Upper lobe of left lung (tissue), 4 donors: ENCODE measurements around the gene SYNGR1.

Source experiments
- CTCF ChIP-seq, 6 experiments: fragments of 450-650 bp in 4 of 6; fragments of 200-600 bp in 2 of 6; sonication (generic) in 2 of 6; IDR thresholded peaks; one replicate each; pipeline ENCODE4 v1.5.1; 2016 to 2019; ENCODE audit warnings: antibody characterized with exemption in 6 of 6
- EP300 ChIP-seq, 4 donors: sonication (generic); formaldehyde crosslinking; IDR thresholded peaks; one replicate each; pipeline ENCODE4 v1.5.1; 2017; ENCODE audit warnings: antibody characterized with exemption in 4 of 4, control low read depth in 2 of 4
- POLR2A ChIP-seq, 4 donors: fragments of 450-650 bp; IDR thresholded peaks; one replicate each; pipeline ENCODE4 v1.5.1; 2016 to 2017; ENCODE audit warnings: antibody characterized with exemption in 4 of 4, mild to moderate bottlenecking in 2 of 4
- POLR2AphosphoS5 ChIP-seq, 2 donors: sonication (generic); formaldehyde crosslinking; IDR thresholded peaks; one replicate each; pipeline ENCODE4 v1.5.1; 2017; ENCODE audit warnings: antibody characterized with exemption in 2 of 2

DNA sequence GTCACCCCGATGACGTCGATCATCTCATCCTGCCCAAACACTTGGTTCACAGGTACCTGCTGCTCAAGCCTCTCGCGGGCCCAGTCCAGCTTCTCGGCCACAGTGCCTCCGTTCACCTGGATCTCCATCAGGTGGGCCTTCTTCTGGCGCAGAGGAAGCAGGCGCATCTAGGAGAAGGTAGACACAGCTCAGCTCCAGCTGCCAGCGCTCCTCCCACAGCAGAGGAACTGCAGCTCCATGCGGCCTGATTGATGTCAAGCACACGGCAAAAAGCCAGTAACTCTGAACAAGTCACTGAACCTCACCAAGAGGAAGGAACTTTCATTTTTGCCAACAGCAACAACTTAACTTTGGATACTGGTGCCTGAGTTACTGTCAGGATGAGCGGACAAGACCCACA is 34.4 kb upstream of the SYNGR1 start:
- TF ChIP-seq CTCF (IDR thresholded peaks at IDR 0.05) (no peak), POLR2A (IDR thresholded peaks at IDR 0.05) (no peak), EP300 (IDR thresholded peaks at IDR 0.05) (no peak), POLR2AphosphoS5 (IDR thresholded peaks at IDR 0.05) (no peak)
